Stimulated activated CD4-positive, alpha-beta T cell treated with anti-CD3 and anti-CD28 coated beads, Interleukin-4, amount 100 ng/mL, for 4 hours (primary cell): ENCODE results near the gene MYZAP.

Source experiments
- DNase-seq, 2 experiments: peaks; one replicate each; pipeline ENCODE4 v3.0.0-alpha.2; 2020

MYZAP gene

GRCh38 chr15:57591822-57592367 is at the start of gene MYZAP:
Gene MYZAP, plus strand, starts transcription at chr15:57591904. Its CDS starts 131 bp downstream, at chr15:57592035.
- DNase-seq: peak; percentile 55 to 63

GRCh38 chr15:57542505-57542817 is 49.2 kb upstream of the MYZAP start:
- no peak for DNase-seq

GRCh38 chr15:57544848-57545480 is 46.7 kb upstream of the MYZAP start:
- no peak for DNase-seq

- DNase-seq: no peak
Observed at GRCh38 chr15:57545995-57546394, 45.7 kb upstream of the MYZAP start.

GRCh38 chr15:57547243-57547755 is 44.4 kb upstream of the MYZAP start:
- no peak for DNase-seq

- DNase-seq: no peak
Observed at GRCh38 chr15:57548351-57548750, 43.4 kb upstream of the MYZAP start.

GRCh38 chr15:57548835-57549234 is 42.9 kb upstream of the MYZAP start:
- no peak for DNase-seq

- DNase-seq: no peak
Observed at GRCh38 chr15:57549935-57550334, 41.8 kb upstream of the MYZAP start.

GRCh38 chr15:57550640-57551039 is 41.1 kb upstream of the MYZAP start:
- DNase-seq: no peak

- no peak for DNase-seq
Observed at GRCh38 chr15:57551715-57552677, 39.7 kb upstream of the MYZAP start.

- DNase-seq: no peak
Observed at GRCh38 chr15:57552678-57553334, 38.9 kb upstream of the MYZAP start.

- DNase-seq: no peak
Observed at GRCh38 chr15:57553526-57553925, 38.2 kb upstream of the MYZAP start.

- DNase-seq: no peak
Observed at GRCh38 chr15:57554063-57554811, 37.5 kb upstream of the MYZAP start.

- DNase-seq: no peak
Observed at GRCh38 chr15:57554812-57555179, 36.9 kb upstream of the MYZAP start.

GRCh38 chr15:57555270-57555669 is 36.4 kb upstream of the MYZAP start:
- no peak for DNase-seq

GRCh38 chr15:57556040-57556439 is 35.7 kb upstream of the MYZAP start:
- DNase-seq: no peak

GRCh38 chr15:57557267-57557666 is 34.4 kb upstream of the MYZAP start:
- no peak for DNase-seq

GRCh38 chr15:57557810-57558209 is 33.9 kb upstream of the MYZAP start:
- no peak for DNase-seq

- DNase-seq: peak; percentile 56 to 74
Observed at GRCh38 chr15:57559875-57560274, 31.8 kb upstream of the MYZAP start.

- DNase-seq: peak; percentile 38 to 53
Observed at GRCh38 chr15:57561041-57561711, 30.5 kb upstream of the MYZAP start.

- no peak for DNase-seq
Observed at GRCh38 chr15:57562196-57562769, 29.4 kb upstream of the MYZAP start.

- no peak for DNase-seq
Observed at GRCh38 chr15:57563416-57563815, 28.3 kb upstream of the MYZAP start.
